ENCODE results near the gene DCP1A.
A peak's percentile ranks its signal among the peaks of the same experiment; 100 is the strongest.

The DCP1A gene

DNA sequence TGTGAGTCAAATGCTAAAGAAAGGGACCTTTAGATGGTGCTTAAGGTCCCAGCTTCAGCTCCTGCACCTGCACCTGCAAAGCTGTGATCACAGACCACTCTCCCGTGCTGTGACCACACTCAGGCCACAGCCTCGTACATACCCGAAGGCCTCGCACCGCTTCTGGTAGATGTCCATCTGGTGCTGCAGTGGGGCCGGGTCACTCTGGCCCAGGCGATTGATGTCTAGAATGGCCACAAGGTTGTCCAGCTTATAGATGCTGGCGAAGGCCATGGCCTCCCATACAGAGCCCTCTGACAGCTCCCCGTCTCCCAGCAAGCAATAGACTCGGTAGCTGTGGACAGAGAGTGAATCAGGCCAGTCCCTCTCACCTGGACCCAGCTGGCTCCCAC is 112.5 kb downstream of the DCP1A start:
- Histone ChIP-seq H3K27ac (replicated peaks) (no peak overlapping the region), H3K4me3 (replicated peaks; ENCODE audit: insufficient read depth, low read length) (no peak overlapping the region), H3K27me3 (ENCODE audit: insufficient read depth, poor library complexity, severe bottlenecking) (no peaks in the 10 kb centered on the region)
- no peak for DNase-seq (ENCODE audit: low read depth in 1 of 2, low spot score in 1 of 2)
- no peak; the same call in 1 of the 2 replicates for TF ChIP-seq POLR2AphosphoS5 (IDR thresholded peaks at IDR 0.05; ENCODE audit: low read depth)
- TF ChIP-seq, protein P1, sequence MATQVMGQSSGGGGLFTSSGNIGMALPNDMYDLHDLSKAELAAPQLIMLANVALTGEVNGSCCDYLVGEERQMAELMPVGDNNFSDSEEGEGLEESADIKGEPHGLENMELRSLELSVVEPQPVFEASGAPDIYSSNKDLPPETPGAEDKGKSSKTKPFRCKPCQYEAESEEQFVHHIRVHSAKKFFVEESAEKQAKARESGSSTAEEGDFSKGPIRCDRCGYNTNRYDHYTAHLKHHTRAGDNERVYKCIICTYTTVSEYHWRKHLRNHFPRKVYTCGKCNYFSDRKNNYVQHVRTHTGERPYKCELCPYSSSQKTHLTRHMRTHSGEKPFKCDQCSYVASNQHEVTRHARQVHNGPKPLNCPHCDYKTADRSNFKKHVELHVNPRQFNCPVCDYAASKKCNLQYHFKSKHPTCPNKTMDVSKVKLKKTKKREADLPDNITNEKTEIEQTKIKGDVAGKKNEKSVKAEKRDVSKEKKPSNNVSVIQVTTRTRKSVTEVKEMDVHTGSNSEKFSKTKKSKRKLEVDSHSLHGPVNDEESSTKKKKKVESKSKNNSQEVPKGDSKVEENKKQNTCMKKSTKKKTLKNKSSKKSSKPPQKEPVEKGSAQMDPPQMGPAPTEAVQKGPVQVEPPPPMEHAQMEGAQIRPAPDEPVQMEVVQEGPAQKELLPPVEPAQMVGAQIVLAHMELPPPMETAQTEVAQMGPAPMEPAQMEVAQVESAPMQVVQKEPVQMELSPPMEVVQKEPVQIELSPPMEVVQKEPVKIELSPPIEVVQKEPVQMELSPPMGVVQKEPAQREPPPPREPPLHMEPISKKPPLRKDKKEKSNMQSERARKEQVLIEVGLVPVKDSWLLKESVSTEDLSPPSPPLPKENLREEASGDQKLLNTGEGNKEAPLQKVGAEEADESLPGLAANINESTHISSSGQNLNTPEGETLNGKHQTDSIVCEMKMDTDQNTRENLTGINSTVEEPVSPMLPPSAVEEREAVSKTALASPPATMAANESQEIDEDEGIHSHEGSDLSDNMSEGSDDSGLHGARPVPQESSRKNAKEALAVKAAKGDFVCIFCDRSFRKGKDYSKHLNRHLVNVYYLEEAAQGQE (IDR thresholded peaks at IDR 0.05; ENCODE audit: insufficient replicate concordance, low read depth), result no peak
- no peak for TF ChIP-seq CTCF (IDR thresholded peaks at IDR 0.05; ENCODE audit: insufficient read depth, low read length)
- no peak for TF ChIP-seq SPI1 (IDR thresholded peaks at IDR 0.05; ENCODE audit: borderline replicate concordance, low read depth)
- TF ChIP-seq GABPA (IDR thresholded peaks at IDR 0.05; ENCODE audit: low read depth), result no peak

DNA sequence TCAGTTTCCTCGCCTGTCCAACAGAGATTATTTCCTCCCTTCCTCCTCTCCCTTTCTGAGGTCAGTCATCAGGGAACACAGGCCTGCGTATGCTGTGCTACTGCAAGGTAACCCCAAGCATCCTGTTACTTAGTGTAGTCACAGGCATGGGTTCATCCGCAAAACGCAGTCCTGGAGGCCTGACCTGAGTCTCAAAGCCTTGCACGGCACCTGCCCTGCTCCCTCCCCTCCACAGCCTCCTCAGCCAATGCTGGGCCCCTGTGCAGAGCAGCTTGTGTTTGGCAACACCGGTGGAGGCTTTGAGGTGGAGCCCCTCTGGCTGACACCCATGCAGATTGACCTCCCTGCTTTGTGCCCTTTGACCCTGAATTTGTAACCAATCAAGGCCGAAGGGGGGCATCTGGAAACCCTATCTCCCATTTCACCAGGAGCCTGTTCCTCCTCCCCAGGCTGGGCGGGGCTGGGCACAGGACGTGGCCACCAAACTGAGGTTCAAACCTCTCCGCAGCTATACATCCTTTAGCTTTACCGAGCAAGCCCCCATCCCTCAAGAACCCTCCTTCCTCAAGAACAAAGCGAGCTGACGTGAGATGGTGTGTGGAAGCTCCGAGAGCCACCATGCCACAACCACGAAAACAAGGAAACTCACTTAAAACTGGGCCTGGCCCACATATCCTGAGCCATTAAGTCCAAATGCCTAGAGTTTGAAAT is 113.1 kb downstream of the DCP1A start:
- H3K4me3 ChIP-seq (replicated peaks; ENCODE audit: insufficient read depth, low read length), result no peak overlapping the region
- no peak for DNase-seq (ENCODE audit: low read depth in 1 of 2, low spot score in 1 of 2)
- H3K27me3 ChIP-seq (ENCODE audit: insufficient read depth, poor library complexity, severe bottlenecking), result no peaks in the 10 kb centered on the region
- TF ChIP-seq SPI1 (IDR thresholded peaks at IDR 0.05; ENCODE audit: borderline replicate concordance, low read depth) (no peak), POLR2AphosphoS5 (IDR thresholded peaks at IDR 0.05; ENCODE audit: low read depth) (peak; percentile 77), GABPA (IDR thresholded peaks at IDR 0.05; ENCODE audit: low read depth) (no peak), CTCF (IDR thresholded peaks at IDR 0.05; ENCODE audit: insufficient read depth, low read length) (no peak)
- TF ChIP-seq, protein P1 (IDR thresholded peaks at IDR 0.05; ENCODE audit: insufficient replicate concordance, low read depth), result no peak
- 0 out of 2 replicates have a peak overlapping the region, but pooled peaks have one; percentile 25 for H3K27ac ChIP-seq (replicated peaks)
